Transverse colon (tissue), 4 donors: Measurements from ENCODE around the gene LRP1B. TPM values are rescaled to one million over a fixed set of nuclear protein-coding genes. Genes with fewer than 3 reads are reported as not detected.

Experiments
- DNase-seq: peaks from one replicate; pipeline ENCODE4 v3.0.0-alpha.2; 2019
- H3K27ac ChIP-seq, 4 donors: fragments of 200-600 bp; sonication (generic); 2 replicates each; pipeline ENCODE4 v1.5.1; 2016 to 2018; ENCODE audit warnings: inconsistent platforms in 4 of 4
- H3K27me3 ChIP-seq: fragments of 200-600 bp; sonication (generic); 2 replicates; pipeline ENCODE4 v1.5.1; 2017; ENCODE audit warnings: inconsistent platforms
- H3K36me3 ChIP-seq, 4 donors: fragments of 200-600 bp; sonication (generic); 2 replicates each; pipeline ENCODE4 v1.5.1; 2017 to 2019; ENCODE audit warnings: inconsistent platforms in 4 of 4
- H3K4me1 ChIP-seq, 4 donors: fragments of 200-600 bp; sonication (generic); 2 replicates each; pipeline ENCODE4 v1.5.1; 2017 to 2020; ENCODE audit warnings: inconsistent platforms in 4 of 4
- H3K4me3 ChIP-seq, 4 donors: fragments of 200-600 bp; sonication (generic); 1 replicate in 1 of 4; 2 replicates in 3 of 4; pipeline versions ENCODE4 v1.5.1 to v1.6.1; 2017 to 2019; ENCODE audit warnings: inconsistent platforms in 4 of 4
- H3K9me3 ChIP-seq, 2 donors: fragments of 200-600 bp; sonication (generic); 2 replicates each; pipeline ENCODE4 v1.5.1; 2017 to 2019; ENCODE audit warnings: inconsistent platforms in 2 of 2
- EP300 ChIP-seq: sonication (generic); formaldehyde crosslinking; IDR thresholded peaks from one replicate; pipeline ENCODE4 v1.6.1; 2017; ENCODE audit warnings: antibody characterized with exemption, low read depth
- POLR2A ChIP-seq: fragments of 450-650 bp; IDR thresholded peaks from one replicate; pipeline ENCODE4 v1.6.1; 2016; ENCODE audit warnings: antibody characterized with exemption, mild to moderate bottlenecking, moderate library complexity
- POLR2AphosphoS5 ChIP-seq, 3 donors: sonication (generic); formaldehyde crosslinking; IDR thresholded peaks; one replicate each; pipeline ENCODE4 v1.6.1; 2016; ENCODE audit warnings: antibody characterized with exemption in 3 of 3
- WGBS, 2 donors: methylation state at CpG; one replicate each; pipeline ENCODE4 v1.1.5; 2018; ENCODE audit warnings: low coverage in 1 of 2; 5-methylcytosine and 5-hydroxymethylcytosine counted together
- in situ Hi-C, 4 donors: fragments of 200-750 bp; cut with MboI; loops; one replicate each; pipeline versions ENCODE4 v1.15.0 to v1.15.1; 2017; ENCODE audit warnings: low sequenced_read_pairs in 3 of 4, low pct_ligation_motif_present in 1 of 4, low pct_unique_long_range_greater_than_20kb in 1 of 4
- intact Hi-C: fragments of 100-400 bp; cut with DNase I; formaldehyde crosslinking; loops from one replicate; pipeline ENCODE4 v1.15.1; 2023; ENCODE audit warnings: low total_unique reads
- total RNA-seq, 4 donors: library from RNA; depleted of rRNA; stranded (reverse); fragments of >200 nt; gene quantifications; one replicate each; pipeline ENCODE4 v1.1.0, GENCODE V29; 2016
- TF ChIP-seq, protein P1 (sequence below), 5 experiments: fragments of 200-600 bp in 3 of 5; fragments of 450-650 bp in 2 of 5; sonication (generic) in 3 of 5; IDR thresholded peaks; 1 replicate in 2 of 5; 2 replicates in 3 of 5; pipeline ENCODE4 v1.5.1; 2016 to 2017; ENCODE audit warnings: antibody characterized with exemption in 5 of 5, inconsistent platforms in 3 of 5, mild to moderate bottlenecking in 2 of 5, moderate library complexity in 1 of 5

LRP1B gene
- total RNA-seq, 4 donors from 2014 or later = 0.48 to 5.4 (median 0.82) TPM; not detected in 1

DNA sequence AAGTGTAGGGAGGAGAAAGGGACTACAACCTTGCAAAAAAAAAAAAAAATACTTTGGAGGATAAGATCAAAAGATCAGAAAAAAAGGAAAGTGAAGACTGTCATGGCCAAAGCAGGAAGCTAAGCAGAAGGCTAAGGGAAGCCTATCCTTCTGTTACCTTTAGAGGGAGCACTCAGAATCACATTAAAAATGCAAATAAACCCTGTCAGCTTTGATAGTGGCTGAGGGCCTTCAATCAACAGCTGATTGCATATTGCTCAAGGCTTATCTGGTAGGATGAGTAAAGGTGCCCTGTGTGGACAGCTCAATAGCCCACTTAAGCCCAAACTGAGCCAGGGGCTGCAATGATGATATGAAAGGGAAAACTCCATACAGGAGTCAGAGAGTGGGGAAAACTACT, 1021.2 kb downstream of the LRP1B start:
- H3K9me3 ChIP-seq = no peaks in the 10 kb centered on the region
- in situ Hi-C loops (no loop called here), intact Hi-C loops (no loop called here)
- H3K36me3 ChIP-seq = no peaks in the 10 kb centered on the region
- H3K27ac ChIP-seq = no peak overlapping the region
- DNase-seq = no peak
- TF ChIP-seq, protein P1, sequence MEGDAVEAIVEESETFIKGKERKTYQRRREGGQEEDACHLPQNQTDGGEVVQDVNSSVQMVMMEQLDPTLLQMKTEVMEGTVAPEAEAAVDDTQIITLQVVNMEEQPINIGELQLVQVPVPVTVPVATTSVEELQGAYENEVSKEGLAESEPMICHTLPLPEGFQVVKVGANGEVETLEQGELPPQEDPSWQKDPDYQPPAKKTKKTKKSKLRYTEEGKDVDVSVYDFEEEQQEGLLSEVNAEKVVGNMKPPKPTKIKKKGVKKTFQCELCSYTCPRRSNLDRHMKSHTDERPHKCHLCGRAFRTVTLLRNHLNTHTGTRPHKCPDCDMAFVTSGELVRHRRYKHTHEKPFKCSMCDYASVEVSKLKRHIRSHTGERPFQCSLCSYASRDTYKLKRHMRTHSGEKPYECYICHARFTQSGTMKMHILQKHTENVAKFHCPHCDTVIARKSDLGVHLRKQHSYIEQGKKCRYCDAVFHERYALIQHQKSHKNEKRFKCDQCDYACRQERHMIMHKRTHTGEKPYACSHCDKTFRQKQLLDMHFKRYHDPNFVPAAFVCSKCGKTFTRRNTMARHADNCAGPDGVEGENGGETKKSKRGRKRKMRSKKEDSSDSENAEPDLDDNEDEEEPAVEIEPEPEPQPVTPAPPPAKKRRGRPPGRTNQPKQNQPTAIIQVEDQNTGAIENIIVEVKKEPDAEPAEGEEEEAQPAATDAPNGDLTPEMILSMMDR (IDR thresholded peaks at IDR 0.05) = no peak
- no peak for TF ChIP-seq POLR2A
- TF ChIP-seq POLR2AphosphoS5 (IDR thresholded peaks at IDR 0.05) = no peak
- no peak for TF ChIP-seq EP300
- H3K4me3 ChIP-seq = no peak overlapping the region
- H3K27me3 ChIP-seq = no peaks in the 10 kb centered on the region
- H3K4me1 ChIP-seq = no peaks in the 10 kb centered on the region

DNA sequence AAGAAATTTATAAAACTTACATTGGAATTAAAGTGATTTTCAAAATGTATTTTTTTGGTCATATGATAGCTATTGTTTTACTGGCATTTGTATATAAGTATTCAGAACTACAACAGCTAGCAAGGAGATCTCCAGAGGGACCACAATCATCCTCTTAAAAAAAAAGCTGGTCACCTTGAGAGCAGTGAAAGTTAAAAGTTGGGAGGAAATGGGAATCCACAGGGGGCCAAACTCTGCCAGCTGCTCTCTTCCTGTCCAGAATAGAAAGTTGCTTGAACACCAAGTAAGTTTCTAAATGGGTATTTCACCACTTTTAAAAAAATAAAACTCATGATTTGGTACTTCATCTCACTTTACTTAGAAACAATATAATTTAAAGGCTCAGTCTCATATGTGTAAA, 1025.1 kb downstream of the LRP1B start:
- no peaks in the 10 kb centered on the region for H3K4me1 ChIP-seq
- DNase-seq = no peak
- no peak overlapping the region for H3K4me3 ChIP-seq
- intact Hi-C loops = no loop called here
- H3K27me3 ChIP-seq = no peaks in the 10 kb centered on the region
- H3K9me3 ChIP-seq = no peaks in the 10 kb centered on the region
- TF ChIP-seq POLR2A = no peak
- no peak for TF ChIP-seq EP300
- TF ChIP-seq POLR2AphosphoS5 (IDR thresholded peaks at IDR 0.05) = no peak
- TF ChIP-seq, protein P1 (IDR thresholded peaks at IDR 0.05) = no peak
- no peak overlapping the region for H3K27ac ChIP-seq
- in situ Hi-C loops = no loop called here
- H3K36me3 ChIP-seq = no peaks in the 10 kb centered on the region

DNA sequence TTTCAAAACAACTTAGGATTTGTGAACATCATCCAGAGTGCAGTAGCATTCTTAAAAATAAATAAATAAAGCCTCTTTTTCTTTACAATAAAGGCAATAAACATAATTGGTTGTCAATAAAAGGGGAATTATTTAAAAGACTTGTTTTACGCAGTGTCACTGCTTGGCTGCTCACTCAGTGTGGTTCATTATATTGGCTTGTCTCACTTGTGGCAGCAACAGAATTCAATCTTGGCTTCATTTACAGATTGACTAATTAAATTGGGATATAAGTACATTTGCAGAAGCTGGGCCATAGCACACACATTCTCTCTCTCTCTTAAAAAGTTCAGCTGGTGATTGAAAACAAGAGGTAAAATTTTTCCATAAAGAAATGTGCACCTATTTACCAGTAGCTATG, 1027.6 kb downstream of the LRP1B start:
- Histone ChIP-seq H3K9me3 (no peaks in the 10 kb centered on the region), H3K27me3 (no peaks in the 10 kb centered on the region), H3K27ac (no peak overlapping the region), H3K4me3 (no peak overlapping the region), H3K4me1 (no peaks in the 10 kb centered on the region), H3K36me3 (no peaks in the 10 kb centered on the region)
- TF ChIP-seq POLR2AphosphoS5 (IDR thresholded peaks at IDR 0.05) (no peak), EP300 (no peak), POLR2A (no peak)
- TF ChIP-seq, protein P1 (IDR thresholded peaks at IDR 0.05) = no peak
- 45 to 83% methylated on average over 1 of the region's 1 CpG for WGBS, 2 donors
- no peak for DNase-seq
- in situ Hi-C loops (no loop called here), intact Hi-C loops (no loop called here)

DNA sequence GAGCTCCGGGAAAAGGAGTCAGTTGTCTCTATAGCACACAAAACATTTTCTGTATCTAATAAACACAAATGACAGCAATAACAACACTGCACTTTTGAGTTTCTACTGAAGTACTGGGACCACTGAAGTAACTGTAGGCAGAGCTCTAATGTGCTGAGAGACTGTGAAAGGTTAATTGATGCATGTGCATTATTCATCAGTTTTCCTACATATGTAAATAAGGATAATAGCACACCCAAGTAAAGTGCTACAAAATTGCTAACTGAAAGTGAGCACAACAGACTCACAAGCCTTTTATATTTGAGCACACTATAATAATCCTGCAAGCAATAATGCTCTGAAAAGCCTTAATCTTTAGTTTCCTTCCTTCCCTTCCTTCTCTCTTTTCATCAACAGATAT, 1051.6 kb downstream of the LRP1B start:
- H3K4me3 ChIP-seq = no peak overlapping the region
- H3K36me3 ChIP-seq = no peaks in the 10 kb centered on the region
- TF ChIP-seq EP300 = no peak
- TF ChIP-seq, protein P1 (IDR thresholded peaks at IDR 0.05) = no peak
- TF ChIP-seq POLR2AphosphoS5 (IDR thresholded peaks at IDR 0.05) = no peak
- no peak for TF ChIP-seq POLR2A
- intact Hi-C loops = no loop called here
- no peaks in the 10 kb centered on the region for H3K9me3 ChIP-seq
- no peaks in the 10 kb centered on the region for H3K27me3 ChIP-seq
- no peak overlapping the region for H3K27ac ChIP-seq
- in situ Hi-C loops = no loop called here
- H3K4me1 ChIP-seq = no peaks in the 10 kb centered on the region
- 65 to 80% methylated on average over 1 of the region's 1 CpG for WGBS, 2 donors
- DNase-seq = no peak
